ENCODE results near the gene CSMD2.

DNA sequence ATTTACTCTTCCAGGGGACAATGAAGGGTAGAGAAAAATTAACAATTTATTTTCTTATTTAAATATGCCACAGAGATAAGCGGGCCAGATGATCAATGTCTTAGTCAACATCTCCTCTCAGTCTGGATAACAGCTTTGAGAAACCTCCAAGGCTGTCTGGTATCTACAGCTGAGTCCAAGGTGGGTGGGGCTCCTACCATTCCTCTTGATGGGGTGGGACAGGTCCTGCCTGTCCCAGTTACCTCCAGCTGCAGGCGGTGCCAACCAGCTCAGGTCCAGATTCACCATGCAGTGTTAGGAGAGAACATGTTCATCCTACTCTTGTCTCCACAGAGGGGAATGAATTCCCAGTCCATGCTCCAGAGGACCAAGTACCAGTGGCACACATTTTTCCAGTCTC, 21.1 kb downstream of the CSMD2 start:
- TF ChIP-seq JUN (CRISPR knock-in tag; IDR thresholded peaks at IDR 0.05) = no peak
- no peak for TF ChIP-seq CREB1 (CRISPR knock-in tag; IDR thresholded peaks at IDR 0.05)
- TF ChIP-seq, protein P1, sequence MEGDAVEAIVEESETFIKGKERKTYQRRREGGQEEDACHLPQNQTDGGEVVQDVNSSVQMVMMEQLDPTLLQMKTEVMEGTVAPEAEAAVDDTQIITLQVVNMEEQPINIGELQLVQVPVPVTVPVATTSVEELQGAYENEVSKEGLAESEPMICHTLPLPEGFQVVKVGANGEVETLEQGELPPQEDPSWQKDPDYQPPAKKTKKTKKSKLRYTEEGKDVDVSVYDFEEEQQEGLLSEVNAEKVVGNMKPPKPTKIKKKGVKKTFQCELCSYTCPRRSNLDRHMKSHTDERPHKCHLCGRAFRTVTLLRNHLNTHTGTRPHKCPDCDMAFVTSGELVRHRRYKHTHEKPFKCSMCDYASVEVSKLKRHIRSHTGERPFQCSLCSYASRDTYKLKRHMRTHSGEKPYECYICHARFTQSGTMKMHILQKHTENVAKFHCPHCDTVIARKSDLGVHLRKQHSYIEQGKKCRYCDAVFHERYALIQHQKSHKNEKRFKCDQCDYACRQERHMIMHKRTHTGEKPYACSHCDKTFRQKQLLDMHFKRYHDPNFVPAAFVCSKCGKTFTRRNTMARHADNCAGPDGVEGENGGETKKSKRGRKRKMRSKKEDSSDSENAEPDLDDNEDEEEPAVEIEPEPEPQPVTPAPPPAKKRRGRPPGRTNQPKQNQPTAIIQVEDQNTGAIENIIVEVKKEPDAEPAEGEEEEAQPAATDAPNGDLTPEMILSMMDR (IDR thresholded peaks at IDR 0.05) = no peak
- TF ChIP-seq, protein P2, sequence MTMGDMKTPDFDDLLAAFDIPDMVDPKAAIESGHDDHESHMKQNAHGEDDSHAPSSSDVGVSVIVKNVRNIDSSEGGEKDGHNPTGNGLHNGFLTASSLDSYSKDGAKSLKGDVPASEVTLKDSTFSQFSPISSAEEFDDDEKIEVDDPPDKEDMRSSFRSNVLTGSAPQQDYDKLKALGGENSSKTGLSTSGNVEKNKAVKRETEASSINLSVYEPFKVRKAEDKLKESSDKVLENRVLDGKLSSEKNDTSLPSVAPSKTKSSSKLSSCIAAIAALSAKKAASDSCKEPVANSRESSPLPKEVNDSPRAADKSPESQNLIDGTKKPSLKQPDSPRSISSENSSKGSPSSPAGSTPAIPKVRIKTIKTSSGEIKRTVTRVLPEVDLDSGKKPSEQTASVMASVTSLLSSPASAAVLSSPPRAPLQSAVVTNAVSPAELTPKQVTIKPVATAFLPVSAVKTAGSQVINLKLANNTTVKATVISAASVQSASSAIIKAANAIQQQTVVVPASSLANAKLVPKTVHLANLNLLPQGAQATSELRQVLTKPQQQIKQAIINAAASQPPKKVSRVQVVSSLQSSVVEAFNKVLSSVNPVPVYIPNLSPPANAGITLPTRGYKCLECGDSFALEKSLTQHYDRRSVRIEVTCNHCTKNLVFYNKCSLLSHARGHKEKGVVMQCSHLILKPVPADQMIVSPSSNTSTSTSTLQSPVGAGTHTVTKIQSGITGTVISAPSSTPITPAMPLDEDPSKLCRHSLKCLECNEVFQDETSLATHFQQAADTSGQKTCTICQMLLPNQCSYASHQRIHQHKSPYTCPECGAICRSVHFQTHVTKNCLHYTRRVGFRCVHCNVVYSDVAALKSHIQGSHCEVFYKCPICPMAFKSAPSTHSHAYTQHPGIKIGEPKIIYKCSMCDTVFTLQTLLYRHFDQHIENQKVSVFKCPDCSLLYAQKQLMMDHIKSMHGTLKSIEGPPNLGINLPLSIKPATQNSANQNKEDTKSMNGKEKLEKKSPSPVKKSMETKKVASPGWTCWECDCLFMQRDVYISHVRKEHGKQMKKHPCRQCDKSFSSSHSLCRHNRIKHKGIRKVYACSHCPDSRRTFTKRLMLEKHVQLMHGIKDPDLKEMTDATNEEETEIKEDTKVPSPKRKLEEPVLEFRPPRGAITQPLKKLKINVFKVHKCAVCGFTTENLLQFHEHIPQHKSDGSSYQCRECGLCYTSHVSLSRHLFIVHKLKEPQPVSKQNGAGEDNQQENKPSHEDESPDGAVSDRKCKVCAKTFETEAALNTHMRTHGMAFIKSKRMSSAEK (CRISPR knock-in tag; IDR thresholded peaks at IDR 0.05; ENCODE audit: borderline replicate concordance) = no peak
- TF ChIP-seq NFYB (CRISPR knock-in tag; conservative IDR thresholded peaks at IDR 0.05; ENCODE audit: low read depth) = no peak
- no peak for TF ChIP-seq TEAD4 (CRISPR knock-in tag; IDR thresholded peaks at IDR 0.05)
- TF ChIP-seq FOXK1 (CRISPR knock-in tag; IDR thresholded peaks at IDR 0.05) = no peak
- TF ChIP-seq, protein P3, sequence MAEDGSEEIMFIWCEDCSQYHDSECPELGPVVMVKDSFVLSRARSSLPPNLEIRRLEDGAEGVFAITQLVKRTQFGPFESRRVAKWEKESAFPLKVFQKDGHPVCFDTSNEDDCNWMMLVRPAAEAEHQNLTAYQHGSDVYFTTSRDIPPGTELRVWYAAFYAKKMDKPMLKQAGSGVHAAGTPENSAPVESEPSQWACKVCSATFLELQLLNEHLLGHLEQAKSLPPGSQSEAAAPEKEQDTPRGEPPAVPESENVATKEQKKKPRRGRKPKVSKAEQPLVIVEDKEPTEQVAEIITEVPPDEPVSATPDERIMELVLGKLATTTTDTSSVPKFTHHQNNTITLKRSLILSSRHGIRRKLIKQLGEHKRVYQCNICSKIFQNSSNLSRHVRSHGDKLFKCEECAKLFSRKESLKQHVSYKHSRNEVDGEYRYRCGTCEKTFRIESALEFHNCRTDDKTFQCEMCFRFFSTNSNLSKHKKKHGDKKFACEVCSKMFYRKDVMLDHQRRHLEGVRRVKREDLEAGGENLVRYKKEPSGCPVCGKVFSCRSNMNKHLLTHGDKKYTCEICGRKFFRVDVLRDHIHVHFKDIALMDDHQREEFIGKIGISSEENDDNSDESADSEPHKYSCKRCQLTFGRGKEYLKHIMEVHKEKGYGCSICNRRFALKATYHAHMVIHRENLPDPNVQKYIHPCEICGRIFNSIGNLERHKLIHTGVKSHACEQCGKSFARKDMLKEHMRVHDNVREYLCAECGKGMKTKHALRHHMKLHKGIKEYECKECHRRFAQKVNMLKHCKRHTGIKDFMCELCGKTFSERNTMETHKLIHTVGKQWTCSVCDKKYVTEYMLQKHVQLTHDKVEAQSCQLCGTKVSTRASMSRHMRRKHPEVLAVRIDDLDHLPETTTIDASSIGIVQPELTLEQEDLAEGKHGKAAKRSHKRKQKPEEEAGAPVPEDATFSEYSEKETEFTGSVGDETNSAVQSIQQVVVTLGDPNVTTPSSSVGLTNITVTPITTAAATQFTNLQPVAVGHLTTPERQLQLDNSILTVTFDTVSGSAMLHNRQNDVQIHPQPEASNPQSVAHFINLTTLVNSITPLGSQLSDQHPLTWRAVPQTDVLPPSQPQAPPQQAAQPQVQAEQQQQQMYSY (CRISPR knock-in tag; IDR thresholded peaks at IDR 0.05) = no peak
- TF ChIP-seq, protein P4, sequence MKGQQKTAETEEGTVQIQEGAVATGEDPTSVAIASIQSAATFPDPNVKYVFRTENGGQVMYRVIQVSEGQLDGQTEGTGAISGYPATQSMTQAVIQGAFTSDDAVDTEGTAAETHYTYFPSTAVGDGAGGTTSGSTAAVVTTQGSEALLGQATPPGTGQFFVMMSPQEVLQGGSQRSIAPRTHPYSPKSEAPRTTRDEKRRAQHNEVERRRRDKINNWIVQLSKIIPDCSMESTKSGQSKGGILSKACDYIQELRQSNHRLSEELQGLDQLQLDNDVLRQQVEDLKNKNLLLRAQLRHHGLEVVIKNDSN (CRISPR knock-in tag; IDR thresholded peaks at IDR 0.05) = no peak
- no peak for TF ChIP-seq KAT7 (CRISPR knock-in tag; IDR thresholded peaks at IDR 0.05; ENCODE audit: borderline replicate concordance)
- TF ChIP-seq ELF4 (CRISPR knock-in tag; IDR thresholded peaks at IDR 0.05; ENCODE audit: low read depth) = no peak

Measured in WTC11 (cell line).